Activated CD4-positive, alpha-beta T cell treated with anti-CD3 and anti-CD28 coated beads, Interleukin-2, Interleukin-4, amounts not matched to agents 100 ng/mL and 50 ng/mL, durations not matched to agents 16 hours and 8 hours (primary cell): Measurements from ENCODE around the gene EAF1.
"Not testable (repeated sequence)": the region's sequence is repeated elsewhere in the genome, so short reads cannot be mapped to it uniquely, and the experiment has no call there.

Source experiments
- DNase-seq: peaks from one replicate; pipeline ENCODE4 v3.0.0-alpha.2; 2020; ENCODE audit warnings: low spot score

EAF1 gene

GRCh38 chr3:15479400-15480224 is 52.2 kb downstream of the EAF1 start:
- no peak for DNase-seq

DNA sequence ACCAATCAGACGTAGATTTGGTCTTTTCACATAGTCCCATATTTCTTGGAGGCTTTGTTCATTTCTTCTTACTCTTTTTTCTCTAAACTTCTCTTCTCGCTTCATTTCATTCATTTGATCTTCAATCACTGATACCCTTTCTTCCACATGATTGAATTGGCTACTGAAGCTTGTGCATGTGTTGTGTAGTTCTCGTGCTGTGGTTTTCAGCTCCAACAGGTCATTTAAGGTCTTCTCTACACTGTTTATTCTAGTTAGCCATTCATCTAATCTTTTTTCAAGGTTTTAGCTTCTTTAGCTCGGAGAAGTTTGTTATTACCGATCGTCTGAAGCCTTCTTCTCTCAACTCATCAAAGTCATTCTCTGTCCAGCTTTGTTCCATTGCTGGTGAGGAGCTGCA is 57.2 kb downstream of the EAF1 start:
- DNase-seq = not testable (repeated sequence)

DNA sequence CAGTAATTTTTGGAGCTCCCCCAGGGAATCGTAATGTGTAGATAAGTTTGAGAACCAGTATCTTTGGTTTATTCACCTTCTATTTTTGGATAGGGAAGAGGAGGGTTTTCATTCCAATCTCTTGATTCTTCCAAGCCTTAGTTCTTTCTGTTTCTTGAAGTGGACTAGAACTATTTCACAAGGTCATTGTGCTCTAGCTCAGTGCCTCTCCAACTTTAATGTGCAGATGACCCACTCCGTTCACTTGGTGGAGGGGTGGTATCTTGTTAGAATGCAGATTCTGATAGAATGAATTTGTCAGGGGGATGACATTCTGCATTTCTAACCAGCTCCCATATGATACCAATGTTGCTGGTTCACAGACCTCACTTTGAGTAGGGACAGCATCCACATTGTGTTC is 58.6 kb downstream of the EAF1 start:
- DNase-seq = no peak

DNA sequence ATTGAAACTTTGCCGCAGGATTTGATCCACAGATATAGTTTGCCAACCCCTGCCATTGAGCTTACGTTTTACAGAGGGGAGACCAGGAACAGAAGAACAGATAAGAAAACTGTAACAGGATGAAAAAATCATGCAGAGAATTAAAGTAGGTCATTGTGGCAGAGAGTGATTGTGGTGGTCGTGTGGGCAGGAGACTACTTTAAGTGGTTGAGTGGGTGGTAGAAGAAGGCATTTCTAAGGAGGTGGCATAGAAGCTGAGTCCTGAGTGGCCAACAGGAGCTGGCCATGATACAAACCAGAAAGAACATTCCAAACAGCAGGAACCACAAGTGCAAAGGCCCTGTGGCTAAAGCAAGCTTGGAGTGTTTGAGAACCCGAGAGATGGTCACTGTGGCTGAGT is 59.6 kb downstream of the EAF1 start:
- no peak for DNase-seq

GRCh38 chr3:15488002-15488401 is 60.6 kb downstream of the EAF1 start:
- no peak for DNase-seq

GRCh38 chr3:15490158-15490557 is 62.8 kb downstream of the EAF1 start:
- DNase-seq = no peak

DNA sequence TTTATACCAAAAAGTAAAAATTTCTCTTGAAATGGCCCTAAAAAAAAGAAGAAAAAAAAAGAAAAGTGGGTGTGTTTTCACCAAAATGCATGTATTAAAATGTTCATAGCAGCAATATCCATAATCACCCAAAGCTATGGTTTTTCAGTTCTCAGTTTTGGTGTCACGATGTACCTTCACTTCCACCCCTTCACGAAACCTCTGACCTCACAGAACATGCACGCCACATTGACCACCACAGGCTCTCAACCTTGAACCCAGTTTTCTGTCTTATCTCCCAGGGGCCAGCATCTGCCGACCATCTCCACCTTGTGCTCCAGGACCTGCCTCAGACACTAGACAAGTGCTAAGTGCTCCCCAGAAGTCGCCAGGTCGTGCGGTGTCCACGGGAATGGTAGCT is 63.7 kb downstream of the EAF1 start:
- no peak for DNase-seq
